ENCODE data around the gene SEPHS2. TPM values are rescaled to one million over a fixed set of nuclear protein-coding genes. Genes with fewer than 3 reads are reported as not detected.
"Not testable (repeated sequence)": the region's sequence is repeated elsewhere in the genome, so short reads cannot be mapped to it uniquely, and the experiment has no call there.

SEPHS2 gene
- total RNA-seq, 1 donor from 2014 or later: 43.1 TPM

DNA sequence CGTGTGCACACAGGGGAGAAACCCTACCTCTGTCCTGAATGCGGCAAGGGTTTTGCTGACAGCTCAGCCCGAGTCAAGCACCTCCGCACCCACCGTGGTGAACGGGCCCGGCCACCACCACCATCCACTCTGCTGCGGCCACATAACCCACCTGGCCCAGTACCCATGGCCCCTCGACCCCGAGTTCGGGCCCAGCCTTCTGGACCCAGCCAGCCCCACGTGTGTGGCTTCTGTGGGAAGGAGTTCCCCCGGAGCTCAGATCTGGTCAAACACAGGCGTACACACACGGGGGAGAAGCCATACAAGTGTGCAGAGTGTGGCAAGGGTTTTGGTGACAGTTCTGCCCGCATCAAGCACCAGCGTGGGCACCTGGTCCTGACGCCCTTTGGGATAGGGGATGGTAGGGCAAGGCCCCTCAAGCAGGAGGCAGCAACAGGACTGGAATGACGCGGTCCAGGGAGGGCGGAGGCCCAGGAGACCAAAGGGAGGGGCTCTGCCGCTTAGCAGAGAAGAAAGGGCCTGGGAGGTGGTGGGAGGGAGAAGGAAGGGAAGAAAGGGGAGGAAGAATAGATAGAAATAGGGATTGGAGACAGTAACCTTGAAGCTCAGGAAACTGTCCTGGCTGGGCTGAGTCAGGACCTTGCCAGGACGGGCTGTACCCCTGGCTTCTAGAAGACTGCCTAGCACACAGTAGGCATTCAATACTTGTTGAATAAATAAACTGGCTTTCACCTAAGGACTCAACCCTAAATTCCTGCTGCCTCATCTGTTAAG, 46.8 kb downstream of the SEPHS2 start:
- Mint-ChIP-seq H3K4me3 (ENCODE audit: unreplicated experiment) (peak overlapping the region; percentile 73), H3K27ac (ENCODE audit: unreplicated experiment) (peak overlapping the region; percentile 82), H3K9me3 (ENCODE audit: unreplicated experiment) (no peaks in the 10 kb centered on the region), H3K27me3 (ENCODE audit: unreplicated experiment) (peaks cover 15% of the 10 kb centered on the region), H3K4me1 (ENCODE audit: unreplicated experiment) (peaks cover 35% of the 10 kb centered on the region), H3K36me3 (ENCODE audit: low read depth, unreplicated experiment) (peaks cover 13% of the 10 kb centered on the region)
- DNase-seq (ENCODE audit: low spot score): no peak
- TF ChIP-seq, protein P1, sequence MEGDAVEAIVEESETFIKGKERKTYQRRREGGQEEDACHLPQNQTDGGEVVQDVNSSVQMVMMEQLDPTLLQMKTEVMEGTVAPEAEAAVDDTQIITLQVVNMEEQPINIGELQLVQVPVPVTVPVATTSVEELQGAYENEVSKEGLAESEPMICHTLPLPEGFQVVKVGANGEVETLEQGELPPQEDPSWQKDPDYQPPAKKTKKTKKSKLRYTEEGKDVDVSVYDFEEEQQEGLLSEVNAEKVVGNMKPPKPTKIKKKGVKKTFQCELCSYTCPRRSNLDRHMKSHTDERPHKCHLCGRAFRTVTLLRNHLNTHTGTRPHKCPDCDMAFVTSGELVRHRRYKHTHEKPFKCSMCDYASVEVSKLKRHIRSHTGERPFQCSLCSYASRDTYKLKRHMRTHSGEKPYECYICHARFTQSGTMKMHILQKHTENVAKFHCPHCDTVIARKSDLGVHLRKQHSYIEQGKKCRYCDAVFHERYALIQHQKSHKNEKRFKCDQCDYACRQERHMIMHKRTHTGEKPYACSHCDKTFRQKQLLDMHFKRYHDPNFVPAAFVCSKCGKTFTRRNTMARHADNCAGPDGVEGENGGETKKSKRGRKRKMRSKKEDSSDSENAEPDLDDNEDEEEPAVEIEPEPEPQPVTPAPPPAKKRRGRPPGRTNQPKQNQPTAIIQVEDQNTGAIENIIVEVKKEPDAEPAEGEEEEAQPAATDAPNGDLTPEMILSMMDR (IDR thresholded peaks at IDR 0.05; ENCODE audit: unreplicated experiment): no peak

- Mint-ChIP-seq H3K9me3 (ENCODE audit: unreplicated experiment) (no peaks in the 10 kb centered on the region), H3K27ac (ENCODE audit: unreplicated experiment) (no peak overlapping the region), H3K4me1 (ENCODE audit: unreplicated experiment) (peaks cover 37% of the 10 kb centered on the region), H3K36me3 (ENCODE audit: low read depth, unreplicated experiment) (peaks cover 13% of the 10 kb centered on the region), H3K27me3 (ENCODE audit: unreplicated experiment) (peaks cover 21% of the 10 kb centered on the region), H3K4me3 (ENCODE audit: unreplicated experiment) (no peak overlapping the region)
- TF ChIP-seq, protein P1 (IDR thresholded peaks at IDR 0.05; ENCODE audit: unreplicated experiment): no peak
- DNase-seq (ENCODE audit: low spot score): no peak
Observed at GRCh38 chr16:30397776-30398660, 47.7 kb downstream of the SEPHS2 start.

DNA sequence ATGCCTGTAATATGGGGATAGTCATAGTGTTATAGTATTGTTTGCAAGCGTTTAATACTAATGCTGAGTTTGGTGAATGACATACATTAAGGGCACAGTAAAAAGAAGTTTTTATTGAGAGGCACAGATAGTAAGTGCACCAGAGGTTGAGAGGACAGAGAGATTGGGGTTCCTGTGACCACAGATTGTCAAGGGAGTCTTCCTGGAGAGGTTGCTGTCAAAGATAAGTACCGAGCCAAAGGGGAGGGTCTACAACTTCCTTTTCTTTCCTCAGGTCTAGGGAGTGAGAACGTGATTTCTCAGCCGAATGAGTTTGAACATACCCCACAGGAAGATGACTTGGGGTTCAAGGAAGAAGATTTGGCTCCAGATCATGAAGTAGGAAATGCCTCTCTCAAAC, 48.6 kb downstream of the SEPHS2 start:
- Mint-ChIP-seq H3K27ac (ENCODE audit: unreplicated experiment) (peak overlapping the region; percentile 65), H3K4me1 (ENCODE audit: unreplicated experiment) (peaks cover 37% of the 10 kb centered on the region), H3K4me3 (ENCODE audit: unreplicated experiment) (peak overlapping the region; percentile 68), H3K36me3 (ENCODE audit: low read depth, unreplicated experiment) (peaks cover 13% of the 10 kb centered on the region), H3K9me3 (ENCODE audit: unreplicated experiment) (no peaks in the 10 kb centered on the region), H3K27me3 (ENCODE audit: unreplicated experiment) (peaks cover 21% of the 10 kb centered on the region)
- TF ChIP-seq, protein P1 (IDR thresholded peaks at IDR 0.05; ENCODE audit: unreplicated experiment): no peak
- DNase-seq (ENCODE audit: low spot score): no peak

- not testable (repeated sequence) for H3K9me3 Mint-ChIP-seq (ENCODE audit: unreplicated experiment); DNase-seq (ENCODE audit: low spot score)
- Mint-ChIP-seq H3K4me1 (ENCODE audit: unreplicated experiment) (peaks cover 34% of the 10 kb centered on the region), H3K36me3 (ENCODE audit: low read depth, unreplicated experiment) (peaks cover 13% of the 10 kb centered on the region), H3K4me3 (ENCODE audit: unreplicated experiment) (peak overlapping the region; percentile 97), H3K27ac (ENCODE audit: unreplicated experiment) (peak overlapping the region; percentile 65), H3K27me3 (ENCODE audit: unreplicated experiment) (peaks cover 21% of the 10 kb centered on the region)
Observed at GRCh38 chr16:30396627-30397026, 49.0 kb downstream of the SEPHS2 start.

GRCh38 chr16:30395992-30396585, 49.6 kb downstream of the SEPHS2 start:
- H3K9me3 Mint-ChIP-seq (ENCODE audit: unreplicated experiment): no peaks in the 10 kb centered on the region
- TF ChIP-seq, protein P1 (IDR thresholded peaks at IDR 0.05; ENCODE audit: unreplicated experiment): no peak
- H3K4me3 Mint-ChIP-seq (ENCODE audit: unreplicated experiment): peak overlapping the region; percentile 97
- H3K4me1 Mint-ChIP-seq (ENCODE audit: unreplicated experiment): peaks cover 32% of the 10 kb centered on the region
- peaks cover 21% of the 10 kb centered on the region for H3K27me3 Mint-ChIP-seq (ENCODE audit: unreplicated experiment)
- peaks cover 13% of the 10 kb centered on the region for H3K36me3 Mint-ChIP-seq (ENCODE audit: low read depth, unreplicated experiment)
- DNase-seq (ENCODE audit: low spot score): no peak
- peak overlapping the region; percentile 90 for H3K27ac Mint-ChIP-seq (ENCODE audit: unreplicated experiment)
